ENCODE data around the gene EDIL3. TPM values are rescaled to one million over a fixed set of nuclear protein-coding genes. Genes with fewer than 3 reads are reported as not detected.

Gene EDIL3
- total RNA-seq, 4 donors from 2014 or later = 12.2 to 26.9 (median 16.1) TPM

- Histone ChIP-seq H3K4me3 (no peak overlapping the region), H3K27me3 (no peaks in the 10 kb centered on the region), H3K27ac (no peak overlapping the region), H3K9me3 (no peaks in the 10 kb centered on the region), H3K36me3 (no peaks in the 10 kb centered on the region), H3K4me1 (no peaks in the 10 kb centered on the region)
- ATAC-seq = no peak
- WGBS, 2 donors (ENCODE audit: low coverage in 1 of 2) = 86 to 89% methylated on average over 5 of the region's 5 CpGs
- TF ChIP-seq, protein P1, sequence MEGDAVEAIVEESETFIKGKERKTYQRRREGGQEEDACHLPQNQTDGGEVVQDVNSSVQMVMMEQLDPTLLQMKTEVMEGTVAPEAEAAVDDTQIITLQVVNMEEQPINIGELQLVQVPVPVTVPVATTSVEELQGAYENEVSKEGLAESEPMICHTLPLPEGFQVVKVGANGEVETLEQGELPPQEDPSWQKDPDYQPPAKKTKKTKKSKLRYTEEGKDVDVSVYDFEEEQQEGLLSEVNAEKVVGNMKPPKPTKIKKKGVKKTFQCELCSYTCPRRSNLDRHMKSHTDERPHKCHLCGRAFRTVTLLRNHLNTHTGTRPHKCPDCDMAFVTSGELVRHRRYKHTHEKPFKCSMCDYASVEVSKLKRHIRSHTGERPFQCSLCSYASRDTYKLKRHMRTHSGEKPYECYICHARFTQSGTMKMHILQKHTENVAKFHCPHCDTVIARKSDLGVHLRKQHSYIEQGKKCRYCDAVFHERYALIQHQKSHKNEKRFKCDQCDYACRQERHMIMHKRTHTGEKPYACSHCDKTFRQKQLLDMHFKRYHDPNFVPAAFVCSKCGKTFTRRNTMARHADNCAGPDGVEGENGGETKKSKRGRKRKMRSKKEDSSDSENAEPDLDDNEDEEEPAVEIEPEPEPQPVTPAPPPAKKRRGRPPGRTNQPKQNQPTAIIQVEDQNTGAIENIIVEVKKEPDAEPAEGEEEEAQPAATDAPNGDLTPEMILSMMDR (IDR thresholded peaks at IDR 0.05) = no peak
- TF ChIP-seq POLR2AphosphoS5 (IDR thresholded peaks at IDR 0.05) = no peak
- no peak for TF ChIP-seq POLR2A (IDR thresholded peaks at IDR 0.05)
- no peak for TF ChIP-seq EP300 (IDR thresholded peaks at IDR 0.05)
These were observed 247.1 kb downstream of the EDIL3 start for GRCh38 chr5:84137541-84137940.

GRCh38 chr5:84131372-84131771, 253.3 kb downstream of the EDIL3 start:
- H3K36me3 ChIP-seq = no peaks in the 10 kb centered on the region
- TF ChIP-seq POLR2AphosphoS5 (IDR thresholded peaks at IDR 0.05) = no peak
- TF ChIP-seq, protein P1 (IDR thresholded peaks at IDR 0.05) = no peak
- TF ChIP-seq POLR2A (IDR thresholded peaks at IDR 0.05) = no peak
- no peak for TF ChIP-seq EP300 (IDR thresholded peaks at IDR 0.05)
- H3K27ac ChIP-seq = no peak overlapping the region
- no peak overlapping the region for H3K4me3 ChIP-seq
- H3K4me1 ChIP-seq = no peaks in the 10 kb centered on the region
- H3K27me3 ChIP-seq = no peaks in the 10 kb centered on the region
- ATAC-seq = no peak
- no peaks in the 10 kb centered on the region for H3K9me3 ChIP-seq

DNA sequence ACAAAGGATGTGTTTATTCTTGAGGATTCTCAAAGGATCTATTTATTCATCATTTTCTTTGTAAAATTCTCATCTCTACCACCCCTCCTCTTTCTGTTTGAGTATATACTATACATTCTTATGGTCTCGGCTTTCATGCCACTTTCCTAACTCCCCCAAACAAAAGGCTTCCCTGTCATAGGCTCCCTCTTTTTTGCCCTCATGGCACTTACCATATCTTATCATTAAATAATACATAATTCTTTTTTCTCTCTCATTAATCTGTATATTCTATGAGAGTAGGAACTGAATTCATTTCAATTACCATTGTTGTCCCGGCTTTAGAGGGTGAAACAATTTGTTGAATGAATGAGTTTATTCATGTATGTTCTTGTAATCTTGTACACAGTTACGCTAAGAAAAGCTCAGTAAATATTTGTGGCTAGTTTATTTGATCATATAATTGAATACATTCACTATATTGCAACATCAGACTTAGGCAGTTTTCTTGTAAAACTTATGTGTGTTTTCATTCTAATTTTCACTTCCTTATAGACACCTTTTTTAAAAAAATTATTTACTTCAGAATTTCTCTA, 254.6 kb downstream of the EDIL3 start:
- Histone ChIP-seq H3K27ac (no peak overlapping the region), H3K27me3 (no peaks in the 10 kb centered on the region), H3K4me1 (no peaks in the 10 kb centered on the region), H3K4me3 (no peak overlapping the region), H3K9me3 (no peaks in the 10 kb centered on the region), H3K36me3 (no peaks in the 10 kb centered on the region)
- 92 to 94% methylated on average over 3 of the region's 3 CpGs for WGBS, 2 donors (ENCODE audit: low coverage in 1 of 2)
- no peak for TF ChIP-seq POLR2A (IDR thresholded peaks at IDR 0.05)
- TF ChIP-seq, protein P1 (IDR thresholded peaks at IDR 0.05) = no peak
- no peak for TF ChIP-seq POLR2AphosphoS5 (IDR thresholded peaks at IDR 0.05)
- no peak for TF ChIP-seq EP300 (IDR thresholded peaks at IDR 0.05)
- ATAC-seq = no peak

GRCh38 chr5:84125216-84125615, 259.5 kb downstream of the EDIL3 start:
- Histone ChIP-seq H3K27ac (no peak overlapping the region), H3K4me1 (no peaks in the 10 kb centered on the region), H3K9me3 (no peaks in the 10 kb centered on the region), H3K4me3 (no peak overlapping the region), H3K27me3 (no peaks in the 10 kb centered on the region), H3K36me3 (no peaks in the 10 kb centered on the region)
- ATAC-seq = no peak
- no peak for TF ChIP-seq POLR2A (IDR thresholded peaks at IDR 0.05)
- TF ChIP-seq, protein P1 (IDR thresholded peaks at IDR 0.05) = no peak
- TF ChIP-seq EP300 (IDR thresholded peaks at IDR 0.05) = no peak
- 67 to 83% methylated on average over 3 of the region's 3 CpGs for WGBS, 2 donors (ENCODE audit: low coverage in 1 of 2)

- 46 to 78% methylated on average over 3 of the region's 3 CpGs for WGBS, 2 donors (ENCODE audit: low coverage in 1 of 2)
- ATAC-seq = no peak
- Histone ChIP-seq H3K36me3 (no peaks in the 10 kb centered on the region), H3K4me3 (no peak overlapping the region), H3K27me3 (no peaks in the 10 kb centered on the region), H3K9me3 (no peaks in the 10 kb centered on the region), H3K27ac (no peak overlapping the region), H3K4me1 (no peaks in the 10 kb centered on the region)
- TF ChIP-seq, protein P1 (IDR thresholded peaks at IDR 0.05) = no peak
- TF ChIP-seq POLR2AphosphoS5 (IDR thresholded peaks at IDR 0.05) (no peak), EP300 (IDR thresholded peaks at IDR 0.05) (no peak), POLR2A (IDR thresholded peaks at IDR 0.05) (no peak)
These were observed 265.4 kb downstream of the EDIL3 start for GRCh38 chr5:84119252-84119651.

Measured in gastroesophageal sphincter (tissue), 4 donors.